ENCODE measurements around the gene POPDC2. TPM values are rescaled to one million over a fixed set of nuclear protein-coding genes. Genes with fewer than 3 reads are reported as not detected.

Gene POPDC2
- total RNA-seq, 2 experiments from 2014 or later: 1.3 to 2.1 TPM

DNA sequence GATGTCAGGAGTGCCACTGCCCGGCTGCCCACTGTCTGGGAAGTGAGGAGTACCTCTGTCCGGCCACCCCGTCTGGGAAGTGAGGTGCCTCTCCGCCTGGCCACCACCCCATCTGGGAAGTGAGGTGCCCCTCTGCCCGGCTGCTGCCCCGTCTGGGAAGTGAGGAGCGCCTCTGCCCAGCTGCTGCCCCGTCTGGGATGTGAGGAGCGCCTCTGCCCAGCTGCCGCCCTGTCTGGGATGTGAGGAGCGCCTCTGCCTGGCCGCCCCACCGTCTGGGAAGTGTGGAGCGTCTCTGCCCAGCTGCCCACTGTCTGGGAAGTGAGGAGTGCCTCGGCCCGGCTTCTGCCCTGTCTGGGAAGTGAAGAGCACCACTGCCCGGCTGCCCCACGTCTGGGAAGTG is 13.5 kb upstream of the POPDC2 start:
- intact Hi-C loops (cut with micrococcal nuclease): loop anchor here (10.0 kb wide), 2 partner anchors 209 to 379 kb away; partner anchors contain the start of genes ARHGAP31, POGLUT1 and TMEM39A
- no peaks in the 10 kb centered on the region for H3K27me3 Mint-ChIP-seq
- H3K27ac Mint-ChIP-seq: no peak overlapping the region
- peaks cover 49% of the 10 kb centered on the region for H3K4me1 Mint-ChIP-seq (ENCODE audit: low read depth)
- DNase-seq: no peak
- ChIA-PET CTCF (interaction anchor here (1.7 kb wide), 1 partner anchor 73 kb away, joined by 7 read pairs; no protein-coding TSS in a partner anchor), POLR2A (interaction anchor here (1.5 kb wide), 1 partner anchor 27 kb away, joined by 3 read pairs; no protein-coding TSS in a partner anchor)
- H3K36me3 Mint-ChIP-seq (ENCODE audit: low read depth): peaks cover 54% of the 10 kb centered on the region
- ATAC-seq: no peak
- H3K9me3 Mint-ChIP-seq: no peaks in the 10 kb centered on the region
- TF ChIP-seq, protein P1, sequence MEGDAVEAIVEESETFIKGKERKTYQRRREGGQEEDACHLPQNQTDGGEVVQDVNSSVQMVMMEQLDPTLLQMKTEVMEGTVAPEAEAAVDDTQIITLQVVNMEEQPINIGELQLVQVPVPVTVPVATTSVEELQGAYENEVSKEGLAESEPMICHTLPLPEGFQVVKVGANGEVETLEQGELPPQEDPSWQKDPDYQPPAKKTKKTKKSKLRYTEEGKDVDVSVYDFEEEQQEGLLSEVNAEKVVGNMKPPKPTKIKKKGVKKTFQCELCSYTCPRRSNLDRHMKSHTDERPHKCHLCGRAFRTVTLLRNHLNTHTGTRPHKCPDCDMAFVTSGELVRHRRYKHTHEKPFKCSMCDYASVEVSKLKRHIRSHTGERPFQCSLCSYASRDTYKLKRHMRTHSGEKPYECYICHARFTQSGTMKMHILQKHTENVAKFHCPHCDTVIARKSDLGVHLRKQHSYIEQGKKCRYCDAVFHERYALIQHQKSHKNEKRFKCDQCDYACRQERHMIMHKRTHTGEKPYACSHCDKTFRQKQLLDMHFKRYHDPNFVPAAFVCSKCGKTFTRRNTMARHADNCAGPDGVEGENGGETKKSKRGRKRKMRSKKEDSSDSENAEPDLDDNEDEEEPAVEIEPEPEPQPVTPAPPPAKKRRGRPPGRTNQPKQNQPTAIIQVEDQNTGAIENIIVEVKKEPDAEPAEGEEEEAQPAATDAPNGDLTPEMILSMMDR (IDR thresholded peaks at IDR 0.05): no peak
- no peak overlapping the region for H3K4me3 Mint-ChIP-seq

DNA sequence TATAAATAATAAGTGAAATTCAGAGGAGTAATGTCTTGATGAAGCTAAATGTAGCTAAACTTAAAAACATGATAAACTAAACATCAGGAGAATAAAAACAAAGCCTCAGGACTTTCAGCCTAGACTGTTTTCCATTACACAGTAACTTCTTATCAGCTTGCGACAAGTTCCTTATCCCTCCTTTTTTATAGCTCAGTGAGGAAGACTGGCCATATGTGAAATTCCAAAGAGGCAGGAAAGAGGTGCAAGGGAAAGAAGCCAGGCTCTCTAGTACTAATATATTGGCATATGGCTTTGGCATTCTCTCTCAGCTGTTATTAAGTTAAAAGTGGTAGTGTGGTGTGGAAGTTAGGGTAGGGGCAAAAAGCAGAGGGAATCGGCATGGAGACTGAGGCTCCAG is 12.4 kb upstream of the POPDC2 start:
- TF ChIP-seq, protein P1 (IDR thresholded peaks at IDR 0.05): no peak
- H3K27ac Mint-ChIP-seq: no peak overlapping the region
- ChIA-PET CTCF (interaction anchor here (1.1 to 1.9 kb wide), 6 partner anchors 9 to 398 kb away, joined by 3 to 11 read pairs (median 4); no protein-coding TSS in a partner anchor), POLR2A (interaction anchor here (1.5 kb wide), 1 partner anchor 26 kb away, joined by 3 read pairs; no protein-coding TSS in a partner anchor)
- H3K4me3 Mint-ChIP-seq: no peak overlapping the region
- intact Hi-C loops (cut with micrococcal nuclease): loop anchor here (10.0 kb wide), 2 partner anchors 208 to 378 kb away; partner anchors contain the start of genes ARHGAP31, POGLUT1 and TMEM39A
- DNase-seq (no peak), ATAC-seq (no peak)
- no peaks in the 10 kb centered on the region for H3K27me3 Mint-ChIP-seq
- peaks cover 49% of the 10 kb centered on the region for H3K4me1 Mint-ChIP-seq (ENCODE audit: low read depth)
- peaks cover 55% of the 10 kb centered on the region for H3K36me3 Mint-ChIP-seq (ENCODE audit: low read depth)
- H3K9me3 Mint-ChIP-seq: no peaks in the 10 kb centered on the region

DNA sequence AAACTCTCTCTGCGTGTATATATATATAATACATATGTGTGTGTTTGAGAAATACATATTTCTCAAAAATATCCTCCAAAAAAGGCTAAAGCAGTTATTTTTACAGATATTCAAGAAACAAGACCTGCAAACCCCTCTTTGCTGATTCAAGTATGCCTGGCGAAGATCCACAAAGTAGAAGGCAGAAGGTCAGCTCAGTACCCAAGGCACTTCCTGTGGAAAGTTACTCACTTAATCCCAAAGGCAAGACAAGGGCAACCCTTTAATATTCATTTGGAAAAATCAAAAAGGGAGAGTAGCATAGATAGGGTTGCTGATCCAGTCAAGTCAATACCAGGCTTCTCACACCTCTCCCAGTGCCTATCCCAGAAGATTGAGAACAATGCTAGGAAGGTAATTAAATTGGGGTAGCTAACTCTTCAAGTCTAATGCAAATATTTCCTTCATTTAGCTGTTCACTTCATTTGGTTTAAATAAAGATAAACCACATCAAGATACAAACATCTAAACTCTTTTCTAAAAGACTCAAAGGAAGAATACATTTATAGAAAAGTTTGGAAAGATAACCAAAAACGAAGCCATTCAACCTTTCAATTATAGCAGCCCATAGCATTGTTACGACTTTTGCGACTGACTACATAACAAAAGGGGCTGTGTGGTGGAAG is 9.6 kb upstream of the POPDC2 start:
- POLR2A ChIA-PET: interaction anchor here (0.6 kb wide), 1 partner anchor 1756 kb away, joined by 3 read pairs; no protein-coding TSS in a partner anchor
- H3K4me3 Mint-ChIP-seq: no peak overlapping the region
- peaks cover 47% of the 10 kb centered on the region for H3K36me3 Mint-ChIP-seq (ENCODE audit: low read depth)
- H3K27me3 Mint-ChIP-seq: no peaks in the 10 kb centered on the region
- CTCF ChIA-PET: interaction anchor here (1.2 kb wide), 1 partner anchor 11 kb away, joined by 5 read pairs; no protein-coding TSS in a partner anchor
- no peaks in the 10 kb centered on the region for H3K9me3 Mint-ChIP-seq
- TF ChIP-seq, protein P1 (IDR thresholded peaks at IDR 0.05): no peak
- no peak for ATAC-seq
- DNase-seq: no peak
- peak overlapping the region; percentile 76 for H3K27ac Mint-ChIP-seq
- intact Hi-C loops (cut with micrococcal nuclease): loop anchor here (10.0 kb wide), 2 partner anchors 205 to 375 kb away; partner anchors contain the start of genes ARHGAP31, POGLUT1 and TMEM39A
- peaks cover 31% of the 10 kb centered on the region for H3K4me1 Mint-ChIP-seq (ENCODE audit: low read depth)

DNA sequence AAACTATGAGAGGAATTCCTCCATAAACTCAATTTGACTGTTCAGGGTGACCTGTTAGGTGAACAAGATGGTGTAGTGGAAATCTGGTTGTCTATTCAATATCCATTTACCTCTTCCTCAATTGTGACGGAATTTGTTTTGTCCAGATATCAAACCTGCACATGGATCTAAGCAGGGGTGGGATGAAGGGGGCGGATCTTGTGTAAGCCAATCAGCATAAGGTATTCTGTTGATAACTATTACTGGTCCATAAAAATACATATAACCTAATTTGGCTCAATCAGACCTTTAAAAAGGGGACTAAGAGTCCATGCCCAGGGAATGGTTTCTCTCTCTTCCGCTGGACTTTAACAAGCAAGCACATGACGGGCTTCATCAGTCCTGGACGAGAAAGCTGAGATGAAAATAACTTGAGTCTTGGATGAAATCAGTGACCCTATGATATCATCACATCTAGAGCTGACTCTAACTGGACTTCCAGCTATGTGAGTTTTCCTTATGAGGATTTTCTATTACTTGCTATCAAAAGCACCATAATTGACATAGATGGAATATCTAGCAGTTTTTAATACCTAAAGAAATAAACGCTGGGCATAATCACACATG is 5.7 kb upstream of the POPDC2 start:
- POLR2A ChIA-PET: interaction anchor here (2.6 kb wide), 1 partner anchor 11 kb away, joined by 10 read pairs; the partner anchor contains the start of gene COX17
- intact Hi-C loops (cut with micrococcal nuclease): no loop called here
- TF ChIP-seq, protein P1 (IDR thresholded peaks at IDR 0.05): no peak
- Mint-ChIP-seq H3K9me3 (no peaks in the 10 kb centered on the region), H3K36me3 (ENCODE audit: low read depth) (peaks cover 22% of the 10 kb centered on the region), H3K4me3 (no peak overlapping the region), H3K4me1 (ENCODE audit: low read depth) (peaks cover 16% of the 10 kb centered on the region), H3K27ac (no peak overlapping the region), H3K27me3 (no peaks in the 10 kb centered on the region)
- DNase-seq (no peak), ATAC-seq (no peak)
- CTCF ChIA-PET: no interaction called here
